ENCODE measurements around the gene SGMS1.

The SGMS1 gene

DNA sequence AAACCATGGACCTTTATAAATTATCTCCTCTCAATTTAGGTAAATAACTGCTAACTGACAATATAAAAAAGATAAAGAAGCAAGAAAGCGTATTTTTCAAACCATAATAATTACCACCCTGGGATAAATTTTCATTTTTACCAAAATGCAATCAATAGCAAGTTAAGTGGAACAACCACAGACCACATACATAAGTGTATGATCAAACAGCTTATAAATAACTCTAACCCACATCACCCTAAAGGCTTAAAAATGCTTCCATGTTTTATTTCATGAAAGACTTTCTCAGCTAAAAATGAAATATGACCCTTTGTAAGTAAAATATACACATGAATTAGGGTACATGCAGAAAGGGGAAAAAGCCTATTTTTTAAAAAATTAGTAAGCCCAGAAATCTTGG is 156.5 kb downstream of the SGMS1 start:
- no peaks in the 10 kb centered on the region for H3K9me2 ChIP-seq (ENCODE audit: low read depth, low read length)
- H2AFZ ChIP-seq (ENCODE audit: low read length), result no peak overlapping the region
- no peak overlapping the region for H3K27ac ChIP-seq (ENCODE audit: low read depth, low read length, poor library complexity, severe bottlenecking)
- no peak overlapping the region for H3K4me3 ChIP-seq (ENCODE audit: low read depth, low read length, poor library complexity, severe bottlenecking)
- no peak overlapping the region for H3K4me2 ChIP-seq (ENCODE audit: low read length)
- H3K36me3 ChIP-seq (ENCODE audit: insufficient read depth, low read length), result no peaks in the 10 kb centered on the region
- peaks cover 20% of the 10 kb centered on the region for H3K4me1 ChIP-seq (ENCODE audit: insufficient read depth, low read length, severe bottlenecking)
- H3K79me2 ChIP-seq (ENCODE audit: insufficient read depth, low read length), result no peaks in the 10 kb centered on the region
- H3F3A ChIP-seq (ENCODE audit: insufficient read depth, low read length), result no peaks in the 10 kb centered on the region
- no peak overlapping the region for H3K9ac ChIP-seq (ENCODE audit: low read length)
- TF ChIP-seq, protein P1, sequence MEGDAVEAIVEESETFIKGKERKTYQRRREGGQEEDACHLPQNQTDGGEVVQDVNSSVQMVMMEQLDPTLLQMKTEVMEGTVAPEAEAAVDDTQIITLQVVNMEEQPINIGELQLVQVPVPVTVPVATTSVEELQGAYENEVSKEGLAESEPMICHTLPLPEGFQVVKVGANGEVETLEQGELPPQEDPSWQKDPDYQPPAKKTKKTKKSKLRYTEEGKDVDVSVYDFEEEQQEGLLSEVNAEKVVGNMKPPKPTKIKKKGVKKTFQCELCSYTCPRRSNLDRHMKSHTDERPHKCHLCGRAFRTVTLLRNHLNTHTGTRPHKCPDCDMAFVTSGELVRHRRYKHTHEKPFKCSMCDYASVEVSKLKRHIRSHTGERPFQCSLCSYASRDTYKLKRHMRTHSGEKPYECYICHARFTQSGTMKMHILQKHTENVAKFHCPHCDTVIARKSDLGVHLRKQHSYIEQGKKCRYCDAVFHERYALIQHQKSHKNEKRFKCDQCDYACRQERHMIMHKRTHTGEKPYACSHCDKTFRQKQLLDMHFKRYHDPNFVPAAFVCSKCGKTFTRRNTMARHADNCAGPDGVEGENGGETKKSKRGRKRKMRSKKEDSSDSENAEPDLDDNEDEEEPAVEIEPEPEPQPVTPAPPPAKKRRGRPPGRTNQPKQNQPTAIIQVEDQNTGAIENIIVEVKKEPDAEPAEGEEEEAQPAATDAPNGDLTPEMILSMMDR (IDR thresholded peaks at IDR 0.05; ENCODE audit: low read length), result no peak
- TF ChIP-seq EZH2 (IDR thresholded peaks at IDR 0.05; ENCODE audit: borderline replicate concordance, low read length), result no peak
- H3K27me3 ChIP-seq (ENCODE audit: insufficient read depth, low read length), result no peaks in the 10 kb centered on the region
- H3K9me3 ChIP-seq (ENCODE audit: low read length), result no peaks in the 10 kb centered on the region
- no peaks in the 10 kb centered on the region for H4K20me1 ChIP-seq (ENCODE audit: insufficient read depth, low read length)

DNA sequence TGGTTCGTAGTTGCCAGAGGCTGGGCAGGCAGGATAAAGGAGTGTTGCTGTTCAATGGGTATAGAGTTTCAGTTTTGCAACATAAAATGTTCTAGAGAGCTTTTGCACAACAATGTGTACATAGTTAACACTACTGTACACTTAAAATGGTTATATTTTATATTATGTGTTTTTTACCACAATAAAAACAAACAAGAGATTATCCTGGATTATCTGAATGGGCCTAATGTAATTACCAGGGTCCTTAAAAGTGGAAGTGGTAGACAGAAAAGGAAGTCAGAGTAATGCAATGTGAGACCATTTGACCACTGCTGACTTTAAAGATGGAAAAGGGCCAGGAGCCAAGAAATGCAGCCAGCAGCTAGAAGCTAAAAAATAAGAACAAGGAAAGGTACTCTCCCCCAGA is 159.7 kb downstream of the SGMS1 start:
- Histone ChIP-seq H3K4me1 (ENCODE audit: insufficient read depth, low read length, severe bottlenecking) (peaks cover 5% of the 10 kb centered on the region), H3K9me3 (ENCODE audit: low read length) (no peaks in the 10 kb centered on the region), H3K4me3 (ENCODE audit: low read depth, low read length, poor library complexity, severe bottlenecking) (no peak overlapping the region), H3K27me3 (ENCODE audit: insufficient read depth, low read length) (no peaks in the 10 kb centered on the region), H3K36me3 (ENCODE audit: insufficient read depth, low read length) (no peaks in the 10 kb centered on the region; the same call in 1 of the 2 replicates), H3K9ac (ENCODE audit: low read length) (no peak overlapping the region), H3F3A (ENCODE audit: insufficient read depth, low read length) (no peaks in the 10 kb centered on the region), H3K9me2 (ENCODE audit: low read depth, low read length) (no peaks in the 10 kb centered on the region), H3K4me2 (ENCODE audit: low read length) (no peak overlapping the region), H3K27ac (ENCODE audit: low read depth, low read length, poor library complexity, severe bottlenecking) (no peak overlapping the region), H2AFZ (ENCODE audit: low read length) (no peak overlapping the region), H3K79me2 (ENCODE audit: insufficient read depth, low read length) (no peaks in the 10 kb centered on the region), H4K20me1 (ENCODE audit: insufficient read depth, low read length) (no peaks in the 10 kb centered on the region)
- TF ChIP-seq, protein P1 (IDR thresholded peaks at IDR 0.05; ENCODE audit: low read length), result no peak
- TF ChIP-seq EZH2 (IDR thresholded peaks at IDR 0.05; ENCODE audit: borderline replicate concordance, low read length), result no peak

DNA sequence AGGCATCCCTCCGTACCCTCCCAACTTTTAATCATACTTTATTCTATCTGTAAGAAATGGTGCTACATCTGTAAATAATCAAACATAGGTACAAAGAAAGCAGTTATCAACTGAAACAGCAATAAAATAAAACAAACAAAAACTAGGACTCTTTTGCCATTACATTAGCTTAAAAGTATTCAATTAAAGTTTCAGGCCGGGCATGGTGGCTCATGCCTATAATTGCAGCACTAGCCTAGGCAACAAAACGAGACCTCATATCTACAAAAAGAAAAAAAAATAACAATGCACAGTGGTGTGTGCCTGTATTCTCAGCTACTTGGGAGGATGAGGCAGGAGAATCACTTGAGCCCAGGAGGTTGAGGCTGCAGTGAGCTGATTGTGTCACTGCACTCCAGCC is 161.9 kb downstream of the SGMS1 start:
- TF ChIP-seq, protein P1 (IDR thresholded peaks at IDR 0.05; ENCODE audit: low read length), result no peak
- no peak for TF ChIP-seq EZH2 (IDR thresholded peaks at IDR 0.05; ENCODE audit: borderline replicate concordance, low read length)
- Histone ChIP-seq H3K4me1 (ENCODE audit: insufficient read depth, low read length, severe bottlenecking) (no peaks in the 10 kb centered on the region), H3F3A (ENCODE audit: insufficient read depth, low read length) (no peaks in the 10 kb centered on the region), H3K79me2 (ENCODE audit: insufficient read depth, low read length) (no peaks in the 10 kb centered on the region), H3K4me3 (ENCODE audit: low read depth, low read length, poor library complexity, severe bottlenecking) (no peak overlapping the region), H3K27ac (ENCODE audit: low read depth, low read length, poor library complexity, severe bottlenecking) (no peak overlapping the region), H3K36me3 (ENCODE audit: insufficient read depth, low read length) (no peaks in the 10 kb centered on the region; the same call in 1 of the 2 replicates), H4K20me1 (ENCODE audit: insufficient read depth, low read length) (no peaks in the 10 kb centered on the region), H3K9ac (ENCODE audit: low read length) (no peak overlapping the region), H2AFZ (ENCODE audit: low read length) (no peak overlapping the region), H3K9me2 (ENCODE audit: low read depth, low read length) (no peaks in the 10 kb centered on the region), H3K9me3 (ENCODE audit: low read length) (no peaks in the 10 kb centered on the region), H3K27me3 (ENCODE audit: insufficient read depth, low read length) (no peaks in the 10 kb centered on the region), H3K4me2 (ENCODE audit: low read length) (no peak overlapping the region)

Measured in OCI-LY1 (cell line).